GM23248 (cell line): Measurements from ENCODE around the gene LEF1.

ENCODE experiments used
- EZH2 ChIP-seq: fragments of 200-600 bp; sonication (generic); IDR thresholded peaks from 2 replicates; pipeline ENCODE4 v1.6.1; 2018; ENCODE audit warnings: antibody characterized with exemption, mild to moderate bottlenecking; ENCODE audit not compliant: insufficient read depth, poor library complexity, severe bottlenecking
- EZH2phosphoT487 ChIP-seq: fragments of 200-600 bp; sonication (generic); IDR thresholded peaks from 2 replicates; pipeline ENCODE4 v1.6.1; 2018; ENCODE audit warnings: antibody characterized with exemption, moderate library complexity, mild to moderate bottlenecking, low read depth; ENCODE audit not compliant: insufficient read depth

DNA sequence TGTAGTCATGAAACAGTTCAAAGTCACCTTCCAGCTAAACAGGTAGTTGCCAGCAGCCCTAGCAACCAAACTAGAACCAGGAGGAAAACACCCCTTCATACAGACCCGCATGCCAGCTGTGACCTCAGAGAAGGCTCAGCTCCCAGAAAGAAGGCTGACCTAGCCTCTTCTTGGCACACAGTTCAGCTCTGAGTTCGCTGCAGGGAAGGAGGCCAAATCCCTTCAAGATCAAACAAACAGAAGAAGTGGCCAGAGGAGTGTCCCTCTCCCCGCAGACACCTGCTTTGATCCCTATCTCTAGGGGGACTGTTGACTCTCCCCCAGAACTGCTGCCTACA is 123.1 kb downstream of the LEF1 start:
- TF ChIP-seq EZH2 (no peak), EZH2phosphoT487 (no peak)
